HG03159 (cell line): ENCODE results near the gene RNF144A.
"Not testable (repeated sequence)": the region's sequence is repeated elsewhere in the genome, so short reads cannot be mapped to it uniquely, and the experiment has no call there.

Experiments
- ATAC-seq: cut with Tn5 transposase; IDR thresholded peaks from one replicate; pipeline ENCODE4 v1.9.1; 2021; ENCODE audit warnings: mild to moderate bottlenecking, moderate library complexity; ENCODE audit not compliant: unreplicated experiment

RNF144A gene

GRCh38 chr2:6927186-6927585, 10.0 kb downstream of the RNF144A start:
- ATAC-seq, result no peak

GRCh38 chr2:6927753-6928152, 10.5 kb downstream of the RNF144A start:
- ATAC-seq, result no peak

DNA sequence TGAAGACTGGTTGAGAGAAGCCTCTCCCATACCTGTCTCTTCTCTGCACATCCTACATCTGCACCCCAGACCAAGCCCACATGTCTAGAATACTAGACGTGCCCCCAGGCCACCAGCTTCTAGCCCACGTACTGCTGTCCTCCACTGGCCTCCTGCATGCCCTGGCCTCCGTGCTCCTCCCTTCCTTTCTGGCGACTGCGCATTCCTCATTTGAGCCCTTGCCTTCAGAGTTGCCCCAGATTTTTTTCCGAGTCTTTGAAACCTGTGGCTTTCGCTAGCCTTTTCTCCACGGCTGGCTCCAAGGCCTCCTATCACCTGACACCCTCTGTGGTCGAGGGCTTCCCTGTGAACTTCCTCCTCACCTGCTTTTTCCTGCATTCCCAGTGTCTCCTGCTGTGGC, 11.2 kb downstream of the RNF144A start:
- no peak for ATAC-seq

DNA sequence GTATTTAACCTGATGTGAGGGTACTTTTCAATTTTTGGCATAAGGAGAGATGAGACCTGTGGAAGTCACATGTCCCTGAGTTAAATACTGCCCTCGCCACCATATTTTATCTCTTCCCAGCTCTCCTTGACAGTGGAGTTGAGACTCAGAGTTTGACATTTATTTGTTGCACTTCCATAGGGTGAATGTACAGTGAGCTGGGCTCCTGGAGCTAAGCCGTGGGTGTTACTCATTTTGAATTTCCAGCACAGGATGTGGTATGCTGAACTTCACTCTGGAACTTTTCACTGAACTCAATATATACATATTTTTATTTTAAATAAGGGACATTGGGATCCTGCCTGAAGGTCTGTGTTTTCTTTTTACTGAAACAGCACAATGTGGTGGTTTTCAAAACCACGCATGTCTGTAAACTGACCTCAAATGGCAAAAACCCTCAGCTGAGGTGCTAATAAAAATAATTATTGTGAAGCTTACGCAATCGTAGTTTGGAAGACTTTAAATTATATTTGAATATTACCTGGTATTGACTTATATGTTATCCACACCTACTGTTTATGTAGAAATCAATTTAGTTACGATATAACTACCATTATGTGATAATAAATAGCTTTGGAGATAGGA, 12.1 kb downstream of the RNF144A start:
- no peak for ATAC-seq

DNA sequence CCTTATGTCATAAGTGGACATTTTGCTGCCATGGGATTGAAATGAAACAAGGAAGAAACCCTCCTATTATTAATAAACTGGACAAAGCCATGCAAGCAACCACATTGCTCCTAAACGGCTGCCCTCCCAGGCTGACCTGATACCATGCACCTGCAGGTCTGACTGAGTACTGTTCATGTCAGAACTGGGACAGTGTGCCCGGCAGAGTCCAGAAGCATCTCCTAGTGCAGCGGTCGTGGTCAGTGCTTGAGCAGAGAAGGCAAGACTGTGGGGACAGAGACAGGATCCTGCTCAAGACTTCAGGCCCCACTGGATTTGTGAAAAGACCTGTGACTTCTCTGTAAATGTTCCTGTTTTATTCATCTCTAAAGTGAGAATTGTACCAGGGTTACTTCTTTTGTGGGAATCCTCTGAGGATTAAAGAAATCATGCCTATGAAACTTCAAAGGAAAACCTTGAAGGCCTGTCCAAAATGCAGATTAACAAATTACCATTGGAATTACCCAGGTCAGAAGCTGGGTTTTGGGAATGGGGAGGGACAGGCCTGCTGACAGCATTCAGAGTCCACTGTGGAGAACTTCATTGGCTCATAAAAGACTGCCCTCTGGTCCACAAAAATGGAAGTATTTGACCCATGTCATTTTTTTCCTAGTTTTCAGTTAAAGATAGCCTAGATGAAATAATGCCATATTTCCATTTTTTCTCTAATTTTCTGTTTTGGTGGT, 13.9 kb downstream of the RNF144A start:
- no peak for ATAC-seq

GRCh38 chr2:6931753-6932152, 14.5 kb downstream of the RNF144A start:
- no peak for ATAC-seq

GRCh38 chr2:6932206-6932605, 15.0 kb downstream of the RNF144A start:
- ATAC-seq, result no peak

DNA sequence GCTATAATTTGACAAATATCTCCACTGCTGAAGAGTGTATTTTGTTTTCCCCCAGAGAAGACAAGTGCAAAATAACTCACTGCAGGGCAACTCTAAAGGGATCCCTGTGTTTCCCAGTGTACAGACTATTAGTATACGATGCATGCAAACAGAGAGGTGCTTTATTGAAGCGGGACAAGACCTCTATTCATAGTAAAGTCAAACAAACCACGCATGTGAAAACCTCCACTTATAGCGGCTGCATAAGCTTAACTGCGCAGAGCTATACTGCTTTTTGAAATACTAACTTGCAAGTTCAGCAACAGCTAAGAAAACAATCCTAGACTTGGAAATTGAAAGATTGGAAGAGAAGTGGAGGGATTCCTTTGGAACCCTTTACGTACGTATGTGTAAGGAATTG, 15.6 kb downstream of the RNF144A start:
- no peak for ATAC-seq

- ATAC-seq, result no peak
Measured at GRCh38 chr2:6933911-6934310, 16.7 kb downstream of the RNF144A start.

DNA sequence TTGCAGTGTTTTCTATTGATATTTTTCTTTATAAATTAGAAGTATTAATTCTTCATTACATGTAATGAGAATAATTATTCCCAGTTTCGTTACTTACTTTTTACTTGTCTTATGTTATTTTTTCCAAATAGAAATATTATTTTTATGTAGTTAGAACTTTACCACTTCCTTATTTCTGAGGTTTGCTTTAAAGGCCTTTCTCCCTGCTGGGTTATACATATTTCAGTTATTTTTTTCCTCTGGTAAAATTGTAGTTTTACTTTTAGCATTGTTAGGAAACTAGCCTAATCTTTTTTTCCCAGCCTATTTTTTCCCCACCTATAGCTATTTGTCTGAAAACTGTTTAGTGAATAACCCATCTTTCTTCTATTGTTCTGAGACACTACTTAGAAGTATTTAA, 17.1 kb downstream of the RNF144A start:
- no peak for ATAC-seq

GRCh38 chr2:6934758-6935651, 17.8 kb downstream of the RNF144A start:
- no peak for ATAC-seq

- ATAC-seq, result not testable (repeated sequence)
Measured at GRCh38 chr2:6935652-6936020, 18.4 kb downstream of the RNF144A start.

- ATAC-seq, result no peak
Measured at GRCh38 chr2:6937157-6937556, 19.9 kb downstream of the RNF144A start.

GRCh38 chr2:6937582-6937981, 20.4 kb downstream of the RNF144A start:
- no peak for ATAC-seq

DNA sequence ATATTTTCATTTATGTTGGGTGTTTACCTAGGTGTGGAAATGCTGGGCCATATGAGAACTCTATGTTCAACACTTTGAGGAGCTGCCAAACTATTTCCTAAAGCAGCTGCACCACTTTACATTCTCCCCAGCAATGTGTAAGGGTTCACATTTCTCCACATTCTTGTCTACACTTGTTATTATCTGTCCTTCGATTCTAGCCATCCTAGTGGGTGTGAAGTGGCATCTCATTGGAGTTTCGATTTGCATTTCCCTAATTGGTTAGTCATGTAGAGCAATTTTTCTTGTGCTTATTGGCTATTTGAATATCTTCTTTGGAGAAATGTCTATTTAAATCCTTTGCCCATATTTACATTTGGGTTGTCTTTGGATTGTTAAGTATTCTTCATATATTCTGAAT, 21.9 kb downstream of the RNF144A start:
- ATAC-seq, result no peak

DNA sequence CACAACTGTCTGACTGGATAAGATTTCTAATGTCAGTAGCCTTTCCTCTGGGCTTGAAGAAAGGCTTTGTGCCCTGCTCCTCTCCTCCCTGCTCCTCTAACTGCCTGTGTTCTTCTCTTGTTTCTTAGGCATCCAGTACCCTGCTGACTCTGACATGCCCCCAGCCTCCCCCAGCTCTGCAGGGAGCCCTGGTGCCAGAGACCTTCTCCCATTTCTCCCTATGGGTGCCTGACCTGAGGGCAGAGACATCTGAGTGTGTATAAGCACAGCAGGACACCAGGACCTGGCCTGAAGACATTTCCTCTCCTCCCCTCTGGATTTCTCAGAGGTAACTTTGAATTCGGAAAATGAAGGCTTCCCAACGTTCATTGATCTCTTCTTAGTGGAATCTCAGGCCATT, 23.6 kb downstream of the RNF144A start:
- no peak for ATAC-seq

- no peak for ATAC-seq
Measured at GRCh38 chr2:6941299-6942046, 24.3 kb downstream of the RNF144A start.

DNA sequence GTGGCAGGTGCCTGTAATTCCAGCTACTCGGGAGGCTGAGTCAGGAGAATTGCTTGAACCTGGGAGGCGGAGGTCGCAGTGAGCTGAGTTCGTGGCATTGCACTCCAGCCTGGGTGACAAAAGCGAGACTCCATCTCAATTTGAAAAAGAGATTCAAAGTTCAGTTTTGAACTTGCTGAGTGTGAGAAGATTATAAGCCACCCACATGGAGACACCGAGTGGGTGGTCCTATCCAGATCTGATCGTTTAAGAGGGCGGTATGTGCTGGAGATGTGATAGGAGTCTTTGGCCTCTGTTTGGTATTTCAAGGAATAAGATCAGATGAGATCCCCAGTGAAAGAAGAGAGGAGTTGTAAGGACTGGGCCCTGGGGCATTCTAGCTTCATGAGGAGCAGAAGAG, 25.6 kb downstream of the RNF144A start:
- ATAC-seq, result no peak

- ATAC-seq, result no peak
Measured at GRCh38 chr2:6943523-6943922, 26.3 kb downstream of the RNF144A start.

DNA sequence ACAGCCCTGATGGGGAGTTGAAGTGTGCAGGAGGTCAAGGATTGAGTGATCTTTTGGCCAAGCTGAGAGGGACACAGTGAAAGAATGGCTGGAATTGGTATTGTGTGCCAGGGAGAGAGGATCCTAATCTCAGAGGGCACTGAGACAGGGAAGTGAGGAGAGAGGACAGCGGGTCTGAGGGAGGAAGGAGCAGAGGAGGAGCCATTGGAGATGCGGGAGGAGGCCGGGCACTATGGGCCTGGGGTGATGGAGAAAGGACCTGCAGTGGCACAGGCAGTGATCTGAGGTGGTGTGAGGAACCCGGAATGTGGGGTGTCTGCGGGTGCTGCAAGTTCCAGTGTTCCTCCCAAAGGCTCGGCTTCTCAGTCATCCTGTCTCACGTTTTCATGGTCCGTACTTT, 26.8 kb downstream of the RNF144A start:
- no peak for ATAC-seq

- no peak for ATAC-seq
Measured at GRCh38 chr2:6944555-6944954, 27.3 kb downstream of the RNF144A start.
